Prostate gland (tissue), 2 donors: Measurements from ENCODE around the gene C3orf22. TPM values are rescaled to one million over a fixed set of nuclear protein-coding genes. Genes with fewer than 3 reads are reported as not detected.

ENCODE experiments used
- DNase-seq: peaks from one replicate; pipeline ENCODE4 v3.0.0-alpha.2; 2019; ENCODE audit warnings: low spot score
- H3K27ac ChIP-seq, 2 donors: fragments of 200-600 bp; sonication (generic); 2 replicates each; pipeline ENCODE4 v1.5.1; 2017 to 2019
- H3K27me3 ChIP-seq: fragments of 200-600 bp; sonication (generic); replicated peaks from 2 replicates; pipeline ENCODE4 v1.5.1; 2019; ENCODE audit not compliant: insufficient read depth
- H3K36me3 ChIP-seq, 2 donors: fragments of 200-600 bp; sonication (generic); 1 replicate in 1 of 2; 2 replicates in 1 of 2; pipeline versions ENCODE4 v1.5.1 to v1.8.1; 2017 to 2019
- H3K4me1 ChIP-seq: fragments of 200-600 bp; sonication (generic); replicated peaks from 2 replicates; pipeline ENCODE4 v1.5.1; 2019
- H3K4me3 ChIP-seq, 2 donors: fragments of 200-600 bp; sonication (generic); 2 replicates each; pipeline ENCODE4 v1.5.1; 2017 to 2019
- H3K9me3 ChIP-seq: fragments of 200-600 bp; sonication (generic); 2 replicates; pipeline ENCODE4 v1.5.1; 2017
- POLR2A ChIP-seq: fragments of 450-650 bp; IDR thresholded peaks from one replicate; pipeline ENCODE4 v1.6.1; 2016; ENCODE audit warnings: antibody characterized with exemption, mild to moderate bottlenecking
- POLR2AphosphoS5 ChIP-seq: sonication (generic); formaldehyde crosslinking; IDR thresholded peaks from one replicate; pipeline ENCODE4 v1.6.1; 2017; ENCODE audit warnings: antibody characterized with exemption
- WGBS: methylation state at CpG from one replicate; pipeline ENCODE4 v1.1.5; 2018; 5-methylcytosine and 5-hydroxymethylcytosine counted together
- intact Hi-C: fragments of 100-400 bp; cut with DNase I; formaldehyde crosslinking; loops from one replicate; pipeline ENCODE4 v1.14.2; 2022
- total RNA-seq, 2 donors: library from RNA; depleted of rRNA; stranded (reverse); fragments of >200 nt; gene quantifications; one replicate each; pipeline ENCODE4 v1.1.0, GENCODE V29; 2016
- TF ChIP-seq, protein P1 (sequence below), 4 experiments: fragments of 200-600 bp in 2 of 4; fragments of 450-650 bp in 2 of 4; sonication (generic) in 2 of 4; IDR thresholded peaks; 1 replicate in 3 of 4; 2 replicates in 1 of 4; pipeline ENCODE4 v1.5.1; 2016 to 2019; ENCODE audit warnings: antibody characterized with exemption in 4 of 4, mild to moderate bottlenecking in 2 of 4, moderate library complexity in 2 of 4

C3orf22 gene
- total RNA-seq, 2 donors from 2014 or later = 4.9 TPM; not detected in 1

DNA sequence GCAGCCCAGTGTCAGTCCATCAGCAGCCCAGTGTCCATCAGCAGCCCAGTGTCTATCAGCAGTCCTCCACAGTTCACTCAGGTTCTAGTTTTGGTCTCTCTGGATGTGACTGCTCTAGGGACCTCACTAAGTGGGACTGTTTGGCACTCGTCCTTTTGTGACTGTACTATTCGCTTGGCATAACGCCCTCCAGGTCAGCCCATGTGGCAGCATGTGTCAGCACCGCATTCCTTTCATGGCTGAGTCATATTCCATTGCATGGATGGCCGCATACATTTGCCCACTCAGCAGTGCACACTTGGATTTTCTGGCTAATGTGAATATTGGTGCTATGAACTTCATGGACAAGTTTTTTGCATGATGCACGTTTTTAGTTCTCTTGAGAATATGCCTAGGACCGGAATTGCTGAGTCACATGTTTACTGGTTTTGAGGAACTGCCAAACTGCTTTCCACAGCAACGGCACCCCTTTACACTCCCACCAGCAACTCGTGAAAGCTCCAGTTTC lies 18.3 kb downstream of the C3orf22 start:
- TF ChIP-seq, protein P1, sequence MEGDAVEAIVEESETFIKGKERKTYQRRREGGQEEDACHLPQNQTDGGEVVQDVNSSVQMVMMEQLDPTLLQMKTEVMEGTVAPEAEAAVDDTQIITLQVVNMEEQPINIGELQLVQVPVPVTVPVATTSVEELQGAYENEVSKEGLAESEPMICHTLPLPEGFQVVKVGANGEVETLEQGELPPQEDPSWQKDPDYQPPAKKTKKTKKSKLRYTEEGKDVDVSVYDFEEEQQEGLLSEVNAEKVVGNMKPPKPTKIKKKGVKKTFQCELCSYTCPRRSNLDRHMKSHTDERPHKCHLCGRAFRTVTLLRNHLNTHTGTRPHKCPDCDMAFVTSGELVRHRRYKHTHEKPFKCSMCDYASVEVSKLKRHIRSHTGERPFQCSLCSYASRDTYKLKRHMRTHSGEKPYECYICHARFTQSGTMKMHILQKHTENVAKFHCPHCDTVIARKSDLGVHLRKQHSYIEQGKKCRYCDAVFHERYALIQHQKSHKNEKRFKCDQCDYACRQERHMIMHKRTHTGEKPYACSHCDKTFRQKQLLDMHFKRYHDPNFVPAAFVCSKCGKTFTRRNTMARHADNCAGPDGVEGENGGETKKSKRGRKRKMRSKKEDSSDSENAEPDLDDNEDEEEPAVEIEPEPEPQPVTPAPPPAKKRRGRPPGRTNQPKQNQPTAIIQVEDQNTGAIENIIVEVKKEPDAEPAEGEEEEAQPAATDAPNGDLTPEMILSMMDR (IDR thresholded peaks at IDR 0.05) = no peak
- no peak for TF ChIP-seq POLR2AphosphoS5
- no peak for DNase-seq
- Histone ChIP-seq H3K4me1 (no peaks in the 10 kb centered on the region), H3K9me3 (no peaks in the 10 kb centered on the region), H3K4me3 (no peak overlapping the region), H3K27me3 (peaks cover 16% of the 10 kb centered on the region), H3K36me3 (no peaks in the 10 kb centered on the region), H3K27ac (no peak overlapping the region)
- intact Hi-C loops = no loop called here
- 32% methylated on average over 9 of the region's 9 CpGs for WGBS

- H3K27ac ChIP-seq = no peak overlapping the region
- no peaks in the 10 kb centered on the region for H3K9me3 ChIP-seq
- peaks cover 16% of the 10 kb centered on the region for H3K27me3 ChIP-seq
- no peaks in the 10 kb centered on the region for H3K4me1 ChIP-seq
- 94% methylated on average over 10 of the region's 10 CpGs for WGBS
- H3K36me3 ChIP-seq = no peaks in the 10 kb centered on the region
- intact Hi-C loops = no loop called here
- DNase-seq = no peak
- H3K4me3 ChIP-seq = no peak overlapping the region
- TF ChIP-seq POLR2AphosphoS5 = no peak
- TF ChIP-seq POLR2A = no peak
- TF ChIP-seq, protein P1 (IDR thresholded peaks at IDR 0.05) = no peak
Observed at GRCh38 chr3:126539558-126540250, 19.0 kb downstream of the C3orf22 start.

- peaks cover 16% of the 10 kb centered on the region for H3K27me3 ChIP-seq
Observed at GRCh38 chr3:126538966-126539365, 19.8 kb downstream of the C3orf22 start.

GRCh38 chr3:126538316-126538715 lies 20.4 kb downstream of the C3orf22 start:
- H3K27ac ChIP-seq = no peak overlapping the region
- peaks cover 16% of the 10 kb centered on the region for H3K27me3 ChIP-seq
- H3K9me3 ChIP-seq = no peaks in the 10 kb centered on the region
- no peaks in the 10 kb centered on the region for H3K36me3 ChIP-seq
- TF ChIP-seq, protein P1 (IDR thresholded peaks at IDR 0.05) = no peak
- TF ChIP-seq POLR2A (no peak), POLR2AphosphoS5 (no peak)
- intact Hi-C loops = no loop called here
- WGBS = 83% methylated on average over 9 of the region's 9 CpGs
- no peak overlapping the region for H3K4me3 ChIP-seq
- H3K4me1 ChIP-seq = no peaks in the 10 kb centered on the region
- no peak for DNase-seq

More at GRCh38 chr3:126538966-126539365, 19.8 kb downstream of the C3orf22 start:
- Histone ChIP-seq H3K36me3 (no peaks in the 10 kb centered on the region), H3K27ac (no peak overlapping the region), H3K4me1 (no peaks in the 10 kb centered on the region), H3K4me3 (no peak overlapping the region), H3K9me3 (no peaks in the 10 kb centered on the region)
- intact Hi-C loops = no loop called here
- WGBS = 44% methylated on average over 5 of the region's 5 CpGs
- DNase-seq = no peak
- TF ChIP-seq POLR2A (no peak), POLR2AphosphoS5 (no peak)
- TF ChIP-seq, protein P1 (IDR thresholded peaks at IDR 0.05) = no peak

- peaks cover 14% of the 10 kb centered on the region for H3K27me3 ChIP-seq
- TF ChIP-seq, protein P1 (IDR thresholded peaks at IDR 0.05) = no peak
- intact Hi-C loops = no loop called here
Observed at GRCh38 chr3:126537730-126538281, 20.9 kb downstream of the C3orf22 start.

More at GRCh38 chr3:126537730-126538281, 20.9 kb downstream of the C3orf22 start:
- WGBS = 75% methylated on average over 10 of the region's 10 CpGs
- Histone ChIP-seq H3K36me3 (no peaks in the 10 kb centered on the region), H3K9me3 (no peaks in the 10 kb centered on the region), H3K4me1 (no peaks in the 10 kb centered on the region), H3K27ac (no peak overlapping the region), H3K4me3 (no peak overlapping the region)
- DNase-seq = no peak
